Keratinocyte (primary cell): ENCODE results near the gene GOT1.

Source experiments
- EZH2 ChIP-seq: IDR thresholded peaks from one replicate; pipeline ENCODE4 v1.6.1; 2012; ENCODE audit warnings: inconsistent platforms, mild to moderate bottlenecking, low read length, moderate library complexity
- TF ChIP-seq, protein P1 (sequence below), 3 experiments: IDR thresholded peaks in 1 of 3; conservative IDR thresholded peaks in 1 of 3; optimal IDR thresholded peaks in 1 of 3; 2 replicates in 2 of 3; 3 replicates in 1 of 3; pipeline versions ENCODE3 to v1.5.1; 2011; ENCODE audit warnings: low read length in 3 of 3, mild to moderate bottlenecking in 3 of 3, moderate library complexity in 2 of 3, control low read depth in 1 of 3, inconsistent platforms in 1 of 3; ENCODE audit not compliant: insufficient read depth in 2 of 3; ENCODE audit errors: extremely low read depth in 1 of 3

DNA sequence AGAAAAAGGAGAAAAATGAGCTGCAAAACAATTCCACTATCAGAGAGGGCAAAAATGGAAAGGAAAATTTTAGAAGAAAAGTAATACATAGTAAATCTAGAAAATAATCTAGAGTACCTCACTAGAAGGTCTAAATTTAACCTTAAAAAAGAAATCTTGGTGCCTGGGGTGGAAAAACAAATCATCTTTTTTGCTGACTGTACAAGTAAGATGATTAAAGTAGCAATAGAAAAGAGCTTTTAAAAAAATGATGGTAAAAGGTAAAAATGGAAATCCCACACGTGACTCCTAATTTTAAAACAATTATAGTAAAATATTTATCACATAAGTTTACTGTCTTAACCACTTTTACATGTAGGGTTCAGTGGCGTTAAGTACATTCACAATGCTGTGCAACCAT, 28.8 kb upstream of the GOT1 start:
- TF ChIP-seq, protein P1, sequence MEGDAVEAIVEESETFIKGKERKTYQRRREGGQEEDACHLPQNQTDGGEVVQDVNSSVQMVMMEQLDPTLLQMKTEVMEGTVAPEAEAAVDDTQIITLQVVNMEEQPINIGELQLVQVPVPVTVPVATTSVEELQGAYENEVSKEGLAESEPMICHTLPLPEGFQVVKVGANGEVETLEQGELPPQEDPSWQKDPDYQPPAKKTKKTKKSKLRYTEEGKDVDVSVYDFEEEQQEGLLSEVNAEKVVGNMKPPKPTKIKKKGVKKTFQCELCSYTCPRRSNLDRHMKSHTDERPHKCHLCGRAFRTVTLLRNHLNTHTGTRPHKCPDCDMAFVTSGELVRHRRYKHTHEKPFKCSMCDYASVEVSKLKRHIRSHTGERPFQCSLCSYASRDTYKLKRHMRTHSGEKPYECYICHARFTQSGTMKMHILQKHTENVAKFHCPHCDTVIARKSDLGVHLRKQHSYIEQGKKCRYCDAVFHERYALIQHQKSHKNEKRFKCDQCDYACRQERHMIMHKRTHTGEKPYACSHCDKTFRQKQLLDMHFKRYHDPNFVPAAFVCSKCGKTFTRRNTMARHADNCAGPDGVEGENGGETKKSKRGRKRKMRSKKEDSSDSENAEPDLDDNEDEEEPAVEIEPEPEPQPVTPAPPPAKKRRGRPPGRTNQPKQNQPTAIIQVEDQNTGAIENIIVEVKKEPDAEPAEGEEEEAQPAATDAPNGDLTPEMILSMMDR (optimal IDR thresholded peaks at IDR 0.05 in 1 of 3, IDR thresholded peaks at IDR 0.05 in 1 of 3, conservative IDR thresholded peaks at IDR 0.05 in 1 of 3; ENCODE audit: extremely low read depth in 1 of 3, insufficient read depth in 2 of 3, low read length in 3 of 3), result no peak
- no peak for TF ChIP-seq EZH2
